HG03342 (cell line): Measurements from ENCODE around the gene BPIFB1.

Experiments
- ATAC-seq: cut with Tn5 transposase; IDR thresholded peaks from one replicate; pipeline ENCODE4 v1.9.1; 2021; ENCODE audit warnings: mild to moderate bottlenecking, moderate library complexity; ENCODE audit not compliant: unreplicated experiment

Gene BPIFB1

GRCh38 chr20:33320006-33320405, 37.0 kb downstream of the BPIFB1 start:
- no peak for ATAC-seq

- ATAC-seq = no peak
These were observed 39.4 kb downstream of the BPIFB1 start for GRCh38 chr20:33322456-33322855.

- ATAC-seq = no peak
These were observed 40.2 kb downstream of the BPIFB1 start for GRCh38 chr20:33323236-33323635.

- ATAC-seq = no peak
These were observed 42.3 kb downstream of the BPIFB1 start for GRCh38 chr20:33325350-33325749.

GRCh38 chr20:33328157-33329137, 45.4 kb downstream of the BPIFB1 start:
- ATAC-seq = no peak

GRCh38 chr20:33332905-33333456, 50.0 kb downstream of the BPIFB1 start:
- no peak for ATAC-seq

GRCh38 chr20:33333616-33334015, 50.6 kb downstream of the BPIFB1 start:
- no peak for ATAC-seq

- ATAC-seq = no peak
These were observed 51.1 kb downstream of the BPIFB1 start for GRCh38 chr20:33334111-33334510.

GRCh38 chr20:33336375-33336774, 53.4 kb downstream of the BPIFB1 start:
- no peak for ATAC-seq

GRCh38 chr20:33337119-33337518, 54.1 kb downstream of the BPIFB1 start:
- no peak for ATAC-seq

- no peak for ATAC-seq
These were observed 54.6 kb downstream of the BPIFB1 start for GRCh38 chr20:33337531-33338165.

GRCh38 chr20:33338467-33339258, 55.6 kb downstream of the BPIFB1 start:
- ATAC-seq = no peak

- no peak for ATAC-seq
These were observed 56.6 kb downstream of the BPIFB1 start for GRCh38 chr20:33339515-33340058.

- no peak for ATAC-seq
These were observed 60.5 kb downstream of the BPIFB1 start for GRCh38 chr20:33343521-33343920.

- no peak for ATAC-seq
These were observed 62.3 kb downstream of the BPIFB1 start for GRCh38 chr20:33345342-33345741.

- ATAC-seq = no peak
These were observed 65.3 kb downstream of the BPIFB1 start for GRCh38 chr20:33348136-33348937.

GRCh38 chr20:33349493-33349892, 66.5 kb downstream of the BPIFB1 start:
- no peak for ATAC-seq

GRCh38 chr20:33351696-33352095, 68.7 kb downstream of the BPIFB1 start:
- no peak for ATAC-seq

- no peak for ATAC-seq
These were observed 69.4 kb downstream of the BPIFB1 start for GRCh38 chr20:33352258-33353012.
